Fibroblast of skin of back (primary cell): ENCODE results near the gene ELOVL2.

ENCODE experiments used
- DNase-seq: peaks from one replicate; pipeline ENCODE4 v3.0.0-alpha.2; 2013

ELOVL2 gene

GRCh38 chr6:10977231-10977968, 66.7 kb downstream of the ELOVL2 start:
- DNase-seq = no peak

DNA sequence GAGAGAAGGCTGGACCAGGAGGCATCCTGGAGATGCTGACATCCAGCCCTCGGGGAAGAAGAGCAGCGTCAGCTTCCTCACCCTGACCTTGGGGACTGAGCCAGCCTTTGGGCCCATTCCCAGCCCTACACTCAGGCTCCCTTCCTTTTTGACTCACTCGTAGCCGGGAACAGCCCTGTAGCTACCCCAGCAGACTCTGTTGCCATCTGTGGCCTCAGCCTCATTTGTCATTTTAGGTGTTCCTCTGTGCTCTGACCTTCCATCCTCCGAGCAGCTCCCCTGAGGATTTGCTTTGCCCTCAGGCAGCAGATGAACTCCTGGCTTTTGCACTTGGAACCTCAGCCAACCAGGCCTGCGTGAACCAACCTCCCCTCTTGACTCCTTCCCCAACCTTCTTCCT, 67.5 kb downstream of the ELOVL2 start:
- DNase-seq = no peak

DNA sequence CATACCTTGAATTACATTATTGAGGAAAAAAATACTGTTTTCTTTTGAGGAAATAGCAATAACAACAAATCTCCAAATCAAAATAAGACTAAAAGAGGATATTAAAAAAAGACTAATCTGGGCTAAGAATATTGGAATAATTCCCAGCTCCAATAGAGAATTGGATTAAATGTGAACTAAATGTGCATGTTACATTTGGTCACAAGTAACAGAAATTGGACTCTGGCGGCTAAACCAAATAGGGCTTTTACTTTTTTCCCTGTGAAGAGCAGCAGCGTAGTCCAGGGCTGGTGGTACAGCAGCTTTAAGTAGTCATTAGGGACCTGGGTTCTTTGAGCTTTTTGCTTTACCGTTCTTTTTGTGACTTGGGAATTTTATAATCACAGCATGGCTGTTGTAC, 71.9 kb downstream of the ELOVL2 start:
- DNase-seq = no peak

DNA sequence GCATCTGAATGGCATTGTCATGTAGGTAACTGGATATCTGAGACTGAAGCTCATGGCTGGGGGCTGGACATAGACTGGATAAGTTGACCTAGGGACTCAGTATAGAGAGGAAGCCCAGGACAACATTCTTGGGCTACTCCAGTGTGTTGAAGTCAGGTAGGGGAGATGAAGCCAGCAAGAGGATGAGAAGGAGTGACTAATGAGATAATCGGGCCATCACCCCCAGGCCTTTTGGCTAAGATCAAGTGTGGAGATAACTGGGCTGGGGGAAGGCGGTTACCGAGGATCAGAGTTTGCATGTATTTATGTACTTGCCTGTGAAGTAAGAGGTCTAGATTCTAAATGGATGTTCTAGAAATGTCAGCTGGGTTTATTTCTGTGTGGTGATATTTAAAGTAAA, 73.4 kb downstream of the ELOVL2 start:
- DNase-seq = no peak

DNA sequence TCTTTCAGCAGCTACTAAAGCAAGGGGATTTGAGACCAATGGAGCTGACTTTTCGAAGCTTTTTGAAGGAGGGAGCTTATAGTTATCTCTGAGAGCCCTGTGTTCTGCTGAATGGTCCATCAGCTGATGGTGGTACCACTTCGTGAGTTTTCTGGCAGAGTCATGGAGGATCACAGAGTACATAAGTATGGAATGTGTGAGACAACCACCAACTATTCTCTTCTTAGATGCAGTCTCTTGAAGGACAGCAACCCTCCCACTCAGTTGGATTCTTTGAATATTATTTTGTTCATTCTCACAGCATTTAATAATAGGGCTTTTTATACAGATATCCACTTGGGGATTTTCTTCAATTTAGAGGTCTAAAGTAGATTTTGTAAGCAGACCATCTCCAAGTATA, 75.3 kb downstream of the ELOVL2 start:
- peak; percentile 92 for DNase-seq

DNA sequence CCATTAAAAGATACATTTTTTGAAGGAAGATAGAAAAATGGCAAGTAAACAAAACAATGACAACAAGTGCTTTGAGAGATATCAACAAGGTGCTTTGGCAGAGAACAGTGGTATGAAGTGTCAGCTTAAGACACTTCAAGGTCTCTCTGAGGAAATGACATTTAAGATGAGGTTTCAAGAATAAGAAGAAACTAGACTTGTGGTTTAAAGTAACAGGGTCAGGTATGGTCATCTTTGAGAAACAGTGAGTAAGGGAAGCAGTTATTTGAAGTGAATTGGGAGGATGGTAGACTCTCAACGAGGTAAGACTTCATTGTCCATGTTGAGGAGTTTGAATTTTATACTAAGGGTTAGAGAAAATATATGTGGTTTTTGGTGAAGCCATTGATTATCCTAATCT, 79.4 kb downstream of the ELOVL2 start:
- DNase-seq = no peak

GRCh38 chr6:10963113-10963512, 81.0 kb downstream of the ELOVL2 start:
- DNase-seq = no peak

GRCh38 chr6:10962673-10963072, 81.4 kb downstream of the ELOVL2 start:
- peak; percentile 95 for DNase-seq

DNA sequence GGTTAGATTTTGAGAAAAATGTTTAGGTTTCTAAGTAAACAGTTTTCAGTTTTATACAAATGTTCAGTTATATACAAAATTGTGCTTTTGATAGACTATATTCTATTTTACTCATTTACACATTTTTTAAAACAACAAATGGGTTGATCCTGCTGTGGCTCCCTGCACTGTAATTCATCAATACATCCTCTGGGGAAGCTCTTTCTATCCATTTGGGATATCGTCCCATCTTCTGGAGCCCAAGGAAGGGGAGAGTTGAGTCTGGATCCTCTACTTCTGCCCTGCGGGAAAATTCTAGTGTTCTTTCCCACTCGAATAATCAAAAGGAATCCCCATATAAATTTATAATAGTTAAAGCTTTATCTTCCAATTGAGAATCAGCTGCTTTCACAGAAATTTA, 82.3 kb downstream of the ELOVL2 start:
- no peak for DNase-seq

DNA sequence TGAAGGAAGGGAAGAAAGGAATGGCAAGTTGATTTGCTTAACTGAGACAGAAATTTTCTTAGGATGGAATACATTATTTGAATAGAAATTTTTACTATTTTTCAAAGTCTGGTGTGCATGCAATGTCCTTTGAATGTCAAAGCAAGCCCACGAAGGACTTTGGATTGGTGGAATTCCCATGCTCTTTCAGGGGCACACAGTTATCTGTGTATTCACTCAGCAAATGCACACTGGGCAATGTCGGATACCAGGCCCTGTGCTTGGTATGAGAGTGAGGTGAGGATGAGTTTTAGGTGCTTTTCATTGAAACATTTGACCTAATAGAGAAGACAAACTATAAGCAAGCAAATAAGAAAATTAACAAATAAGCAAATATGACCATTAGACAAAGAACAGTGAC, 83.9 kb downstream of the ELOVL2 start:
- no peak for DNase-seq

GRCh38 chr6:10957414-10957886, 86.7 kb downstream of the ELOVL2 start:
- DNase-seq = no peak

DNA sequence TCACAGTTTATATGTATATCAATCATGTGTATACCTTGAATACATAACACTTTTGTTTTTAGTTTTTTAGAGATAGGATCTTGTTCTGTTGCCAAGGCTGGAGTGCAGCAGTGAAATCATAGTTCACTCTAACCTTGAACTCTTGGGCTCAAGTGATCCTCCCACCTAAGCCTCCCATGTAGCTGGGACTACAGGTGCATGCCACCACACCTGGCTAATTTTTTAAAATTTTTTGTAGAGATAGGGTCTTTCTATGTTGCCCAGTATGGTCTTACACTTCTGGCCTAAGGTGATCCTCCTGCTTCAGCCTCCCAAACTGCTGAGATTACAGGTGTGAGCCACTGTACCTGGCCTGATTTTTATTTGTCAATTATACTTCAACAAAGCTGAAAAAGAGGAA, 87.3 kb downstream of the ELOVL2 start:
- DNase-seq = no peak

- peak; percentile 74 for DNase-seq
Measured at GRCh38 chr6:10954590-10955010, 89.5 kb downstream of the ELOVL2 start.

DNA sequence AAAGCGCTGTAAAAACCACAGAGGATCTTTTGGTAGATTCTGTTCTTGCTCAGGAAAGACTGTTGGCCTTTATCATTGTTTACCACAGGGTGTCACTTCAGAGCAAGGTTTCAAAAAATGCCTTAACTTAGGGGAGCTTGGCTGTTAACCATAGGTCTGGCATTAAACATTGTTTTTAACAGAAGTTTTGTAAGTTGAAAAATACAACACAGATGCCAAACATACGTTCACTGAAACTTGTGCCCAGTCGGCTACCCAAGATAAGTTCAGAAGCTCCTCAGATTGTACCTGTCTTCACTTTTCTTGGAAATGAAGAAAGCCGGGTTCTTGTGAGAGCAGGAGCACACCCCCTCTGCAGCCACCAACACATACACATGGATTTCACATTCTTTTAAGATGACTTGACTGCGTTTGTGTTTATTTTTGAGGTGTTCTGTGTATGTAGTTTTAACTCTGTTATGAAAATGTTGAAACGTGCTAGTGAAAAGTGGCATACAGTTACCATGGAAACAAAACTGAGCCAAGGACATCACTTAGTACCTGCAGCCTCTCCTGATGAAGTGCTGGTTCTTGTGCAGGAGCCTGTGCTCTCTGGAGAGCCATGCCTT, 92.3 kb downstream of the ELOVL2 start:
- DNase-seq = peak; percentile 81

DNA sequence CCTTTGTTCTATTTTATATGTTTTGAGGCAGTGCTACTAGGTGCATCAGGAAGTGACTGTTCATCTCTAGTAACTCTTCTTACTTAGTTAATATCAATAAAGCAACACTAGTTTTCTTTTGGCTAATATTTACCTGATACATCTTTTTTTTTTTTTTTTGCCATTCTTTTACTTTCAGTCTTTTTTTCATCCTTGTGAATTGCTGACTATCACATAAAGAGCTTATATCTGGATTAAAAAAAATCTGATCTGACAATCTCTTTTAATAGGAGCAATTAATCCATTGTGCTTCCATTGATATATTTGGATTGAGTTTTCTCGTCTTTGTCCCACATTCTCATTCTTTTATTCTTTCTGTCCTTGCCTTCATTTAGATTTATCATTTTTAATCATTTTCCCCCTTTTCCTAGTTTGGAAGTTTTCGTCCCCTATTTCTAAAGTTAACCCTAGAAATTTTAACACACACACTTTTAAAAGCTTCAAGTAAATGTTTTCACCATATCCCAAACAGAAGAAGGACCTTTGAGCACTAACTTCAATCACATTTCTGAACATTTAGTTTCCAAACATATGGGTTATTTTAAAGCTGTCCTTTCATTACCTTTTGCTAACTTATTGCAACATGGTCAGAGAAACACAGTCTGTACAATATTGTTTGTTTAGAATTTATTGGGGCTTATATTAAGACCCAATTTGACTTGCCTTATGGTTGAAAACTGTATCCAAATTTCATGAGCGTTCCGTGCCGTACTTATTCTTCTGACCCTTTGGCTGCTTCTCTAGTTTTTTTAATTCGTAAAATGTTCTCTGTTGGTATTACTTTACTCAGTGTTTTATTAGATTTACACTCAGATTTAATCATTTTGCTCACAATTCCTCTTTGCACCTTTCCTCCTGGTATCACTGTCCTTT, 94.3 kb downstream of the ELOVL2 start:
- no peak for DNase-seq

DNA sequence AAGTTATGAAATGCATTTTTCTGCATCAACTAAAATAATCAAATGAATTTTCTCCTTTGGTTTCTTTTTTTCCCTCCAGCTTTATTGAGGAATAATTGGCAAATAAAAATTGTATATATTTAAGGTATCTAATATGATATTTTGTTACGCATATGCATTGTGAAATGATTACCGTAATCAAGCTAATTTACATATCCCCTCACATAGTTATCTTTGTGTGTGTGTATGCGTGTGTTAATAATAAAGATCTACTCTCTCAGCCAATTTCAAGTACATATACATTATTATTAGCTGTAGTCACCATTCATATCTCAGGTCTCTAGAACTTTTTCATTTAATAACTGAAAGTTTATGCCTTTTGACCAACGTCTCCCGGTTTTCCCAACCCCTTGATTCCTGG, 96.1 kb downstream of the ELOVL2 start:
- DNase-seq = no peak

- no peak for DNase-seq
Measured at GRCh38 chr6:10945845-10946244, 98.3 kb downstream of the ELOVL2 start.

- no peak for DNase-seq
Measured at GRCh38 chr6:10939840-10940239, 104.3 kb downstream of the ELOVL2 start.

- no peak for DNase-seq
Measured at GRCh38 chr6:10933126-10933525, 111.0 kb downstream of the ELOVL2 start.
